Gastroesophageal sphincter (tissue), 3 donors: ENCODE results near the gene PSD2.

Experiments
- CTCF ChIP-seq, 4 experiments: fragments of 200-600 bp in 2 of 4; fragments of 450-650 bp in 2 of 4; sonication (generic) in 1 of 4; IDR thresholded peaks; one replicate each; pipeline ENCODE4 v1.5.1; 2017 to 2019; ENCODE audit warnings: antibody characterized with exemption in 4 of 4, mild to moderate bottlenecking in 2 of 4, moderate library complexity in 2 of 4
- EP300 ChIP-seq: sonication (generic); formaldehyde crosslinking; IDR thresholded peaks from one replicate; pipeline ENCODE4 v1.6.1; 2017; ENCODE audit warnings: antibody characterized with exemption, mild to moderate bottlenecking
- POLR2A ChIP-seq, 2 donors: fragments of 450-650 bp; IDR thresholded peaks; one replicate each; pipeline ENCODE4 v1.6.1; 2017; ENCODE audit warnings: antibody characterized with exemption in 2 of 2, mild to moderate bottlenecking in 2 of 2, moderate library complexity in 1 of 2
- POLR2AphosphoS5 ChIP-seq: sonication (generic); formaldehyde crosslinking; IDR thresholded peaks from one replicate; pipeline ENCODE4 v1.6.1; 2017; ENCODE audit warnings: antibody characterized with exemption

- no peak for TF ChIP-seq EP300
- no peak for TF ChIP-seq POLR2AphosphoS5
- no peak for TF ChIP-seq CTCF (IDR thresholded peaks at IDR 0.05)
- no peak for TF ChIP-seq POLR2A (IDR thresholded peaks at IDR 0.05)
Observed at GRCh38 chr5:139797335-139797734, 1.7 kb downstream of the PSD2 start.
